NCI-H1694 treated with DMSO at 0.1 percent for 48 hours (cell line): ENCODE measurements around the gene TUBAL3.
"Not testable (repeated sequence)": the region's sequence is repeated elsewhere in the genome, so short reads cannot be mapped to it uniquely, and the experiment has no call there.

Experiments used
- DNase-seq: peaks from one replicate; lab custom pipeline; 2025; lab: John Stamatoyannopoulos, UW

The TUBAL3 gene

GRCh38 chr10:5379202-5379601, 25.4 kb downstream of the TUBAL3 start:
- DNase-seq: not testable (repeated sequence)

DNA sequence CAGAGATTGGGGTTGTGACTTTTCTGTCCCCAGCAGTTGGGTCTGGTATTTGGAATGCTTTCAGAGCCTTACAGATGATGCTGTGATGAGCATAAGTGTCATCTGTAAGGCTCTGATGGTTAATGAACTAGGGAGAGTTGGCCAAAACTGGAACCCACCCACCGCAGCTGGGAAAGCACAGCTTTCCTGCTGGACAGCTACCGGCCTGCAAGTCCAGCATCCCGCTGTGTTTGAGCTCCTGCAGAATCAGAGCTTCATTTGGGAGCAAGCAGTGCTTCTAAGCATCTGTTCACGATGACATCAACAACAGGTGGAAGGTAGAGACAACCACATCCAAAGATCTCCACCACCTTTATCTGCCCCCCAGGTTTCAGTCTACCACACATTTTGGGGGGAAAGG, 28.2 kb downstream of the TUBAL3 start:
- DNase-seq: no peak

DNA sequence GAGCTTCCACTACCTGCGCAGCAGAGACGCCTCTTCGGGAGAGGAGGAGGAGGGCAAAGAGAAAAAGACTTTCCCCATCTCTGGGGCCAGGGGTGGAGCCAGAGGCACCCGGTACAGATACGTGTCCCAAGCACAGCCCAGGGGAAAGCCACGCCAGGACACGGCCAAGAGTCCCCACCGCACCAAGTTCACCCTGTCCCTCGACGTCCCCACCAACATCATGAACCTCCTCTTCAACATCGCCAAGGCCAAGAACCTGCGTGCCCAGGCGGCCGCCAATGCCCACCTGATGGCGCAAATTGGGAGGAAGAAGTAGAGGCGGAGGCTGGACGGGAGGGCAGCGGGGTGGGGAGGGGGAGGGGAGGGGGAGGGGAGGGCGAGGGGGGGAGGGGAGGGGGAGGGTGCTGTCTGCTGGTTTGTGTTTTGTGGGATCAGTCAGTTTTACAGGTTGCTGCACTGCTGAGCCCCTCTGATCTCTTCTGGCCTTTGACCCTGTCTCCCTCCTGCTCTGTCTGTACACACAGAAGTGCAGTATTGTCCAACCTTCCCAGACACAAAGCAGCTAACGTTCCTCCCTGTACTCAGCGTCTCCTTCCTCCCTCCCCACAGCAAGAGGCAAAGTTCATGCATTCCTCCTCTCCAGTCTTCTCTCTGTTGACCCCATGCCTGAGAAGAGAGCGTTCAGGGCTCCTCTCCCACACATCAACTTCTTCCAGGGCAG, 30.6 kb downstream of the TUBAL3 start:
- no peak for DNase-seq

DNA sequence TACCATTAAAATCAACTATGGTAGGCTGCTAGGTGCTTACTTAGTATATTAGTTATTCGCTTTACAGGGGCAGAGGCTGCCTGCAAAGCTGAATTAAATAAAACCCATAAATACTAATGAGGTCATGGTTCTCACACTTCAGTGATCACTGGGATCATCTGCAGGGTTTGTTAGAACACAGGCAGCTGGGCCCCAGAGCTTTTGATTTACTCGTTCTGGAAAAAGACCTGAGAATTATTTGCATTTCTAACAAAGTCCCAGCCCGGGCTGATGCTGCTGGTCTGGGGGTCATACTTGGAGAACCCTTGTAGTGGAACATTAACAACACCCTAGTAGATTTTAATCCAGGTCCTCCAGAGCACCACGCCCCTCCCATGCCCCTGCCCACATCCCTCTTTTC, 31.3 kb downstream of the TUBAL3 start:
- no peak for DNase-seq

- no peak for DNase-seq
Measured at GRCh38 chr10:5370493-5371352, 33.9 kb downstream of the TUBAL3 start.

- DNase-seq: no peak
Measured at GRCh38 chr10:5369362-5370158, 35.1 kb downstream of the TUBAL3 start.

GRCh38 chr10:5365928-5366327, 38.7 kb downstream of the TUBAL3 start:
- DNase-seq: no peak

DNA sequence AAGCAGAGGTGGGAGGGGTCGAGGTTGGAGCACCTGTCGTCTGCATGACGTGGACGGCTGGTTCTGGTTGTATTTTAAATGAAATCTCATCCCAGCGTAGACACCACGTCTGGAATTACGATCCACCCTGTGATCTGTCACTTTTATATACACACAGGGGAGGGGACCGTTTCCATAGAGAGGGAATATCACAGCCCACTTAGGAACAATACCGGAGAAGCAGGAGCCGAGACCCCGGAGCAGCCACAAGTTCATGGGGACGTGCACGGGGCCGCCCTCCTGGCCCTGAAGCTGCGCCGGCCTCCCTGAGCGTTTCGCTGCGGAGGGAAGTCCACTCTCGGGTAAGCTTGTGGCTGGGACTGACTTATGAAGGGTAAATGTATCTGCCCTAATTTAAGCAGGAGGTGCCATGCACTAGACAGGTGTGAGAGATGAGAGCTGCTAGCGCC, 39.7 kb downstream of the TUBAL3 start, which contains the start of gene UCN3:
TSS of gene UCN3 (plus strand) at position 77 of the 449 bp plus-strand sequence. CDS start 8,755 bp downstream, outside the sequence.
- DNase-seq: no peak

GRCh38 chr10:5364374-5364773, 40.3 kb downstream of the TUBAL3 start:
- no peak for DNase-seq

DNA sequence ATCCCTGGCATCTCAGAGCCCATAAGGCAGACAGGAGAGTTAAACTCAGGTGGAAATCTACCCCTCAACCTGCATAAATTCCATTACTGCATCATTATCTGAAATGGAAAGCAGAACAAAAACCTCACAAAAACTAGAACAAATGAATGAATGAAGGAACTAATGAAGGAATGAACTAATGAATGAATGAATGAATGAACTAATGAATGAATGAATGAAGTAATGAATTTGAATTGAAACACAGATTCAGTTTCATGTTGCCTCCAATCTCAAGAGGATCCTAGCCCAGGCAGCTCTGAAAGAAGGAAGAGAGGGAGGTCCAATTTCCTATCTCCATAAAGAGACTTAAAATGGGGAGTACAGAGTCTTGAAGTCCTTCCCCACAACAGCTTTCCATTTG, 41.8 kb downstream of the TUBAL3 start:
- DNase-seq: no peak

- DNase-seq: no peak
Measured at GRCh38 chr10:5361966-5362365, 42.7 kb downstream of the TUBAL3 start.

GRCh38 chr10:5360318-5360915, 44.2 kb downstream of the TUBAL3 start:
- no peak for DNase-seq

DNA sequence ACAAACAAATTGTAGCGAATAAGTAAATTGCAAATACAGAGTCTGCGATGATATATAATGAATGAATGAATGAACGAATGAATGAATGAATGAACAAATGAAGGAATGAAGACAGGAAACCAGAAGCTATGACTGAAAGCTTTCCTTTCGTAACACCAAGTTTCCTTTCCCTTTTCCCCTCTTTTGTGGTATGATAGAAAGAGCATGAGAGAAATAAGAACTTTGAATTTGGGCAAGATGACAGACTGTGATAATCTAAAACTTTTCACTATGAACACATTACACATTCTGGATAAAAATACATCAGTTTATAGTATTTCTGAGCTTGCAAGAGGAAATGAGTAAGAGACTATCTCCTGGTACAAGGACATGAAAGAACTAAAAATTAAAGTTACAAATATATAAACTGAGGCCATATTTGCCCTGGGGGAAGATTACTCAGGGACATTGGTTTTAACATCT, 48.3 kb downstream of the TUBAL3 start:
- no peak for DNase-seq

DNA sequence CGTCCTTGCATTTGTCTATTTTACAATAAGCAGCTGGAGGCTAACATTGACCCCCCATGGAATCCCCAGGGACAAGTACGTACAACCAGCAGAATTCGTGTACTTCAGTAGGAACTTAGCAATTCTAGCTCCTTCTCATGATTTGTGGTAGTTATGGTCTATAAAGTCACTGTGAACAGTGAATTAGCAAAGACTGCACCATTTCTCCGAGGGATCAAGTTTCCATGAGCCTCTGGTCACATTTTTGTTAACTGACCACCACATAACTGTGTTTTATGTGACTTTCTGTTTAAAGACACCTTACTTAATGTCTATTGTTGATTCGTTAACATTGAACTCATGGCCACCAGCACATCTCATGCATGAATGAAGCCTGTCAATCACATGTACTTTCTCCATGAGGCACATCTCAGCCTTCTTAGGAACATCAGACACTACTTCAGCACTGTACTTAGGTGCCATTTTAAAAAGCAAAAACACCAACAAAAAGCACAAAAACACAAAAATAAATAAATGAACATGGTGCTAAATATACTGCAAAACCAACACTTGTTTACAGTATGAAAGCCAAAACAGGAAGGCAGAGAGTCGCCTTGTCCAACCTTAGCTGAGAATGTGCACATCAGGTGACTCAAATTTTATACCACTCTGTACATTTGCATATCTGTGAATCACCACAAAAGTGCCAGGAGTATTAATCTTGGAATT, 48.9 kb downstream of the TUBAL3 start:
- no peak for DNase-seq

DNA sequence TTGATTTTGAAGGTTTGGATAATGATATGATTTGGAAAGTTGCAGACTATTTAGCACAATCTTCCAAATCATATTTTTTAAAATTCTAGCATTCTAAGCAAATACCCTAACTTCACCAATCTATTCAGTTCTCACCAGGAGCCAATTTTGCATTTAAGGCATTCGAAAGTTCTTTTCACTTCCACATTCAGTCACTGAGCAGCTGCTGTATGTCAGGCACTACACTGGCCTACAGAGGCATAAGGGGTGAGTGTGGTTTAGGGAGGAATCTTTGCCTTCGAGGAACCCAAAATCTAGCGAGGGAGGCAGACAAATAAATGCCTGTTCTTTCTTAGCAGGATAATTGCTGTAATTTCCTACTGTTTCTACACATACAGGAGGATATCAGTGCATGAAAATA, 50.6 kb downstream of the TUBAL3 start:
- DNase-seq: no peak

DNA sequence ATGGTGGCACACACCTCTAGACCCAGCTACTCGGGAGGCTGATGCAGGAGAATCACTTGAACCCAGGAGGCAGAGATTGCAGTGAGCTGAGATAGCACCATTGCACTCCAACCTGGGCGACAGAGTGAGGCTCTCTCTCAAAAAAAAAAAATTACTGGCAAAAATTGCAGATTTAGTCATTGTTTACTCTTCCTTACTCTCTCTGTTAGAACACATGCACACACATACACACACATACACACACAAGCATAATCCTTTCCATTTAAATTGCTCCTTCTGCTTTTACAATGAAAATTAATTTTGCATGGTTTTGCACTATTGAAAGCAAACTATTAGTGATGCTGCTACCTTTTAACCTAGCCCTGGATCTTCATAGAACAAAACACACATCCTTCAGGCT, 55.3 kb downstream of the TUBAL3 start:
- no peak for DNase-seq

GRCh38 chr10:5346881-5347280, 57.7 kb downstream of the TUBAL3 start:
- DNase-seq: no peak

- no peak for DNase-seq
Measured at GRCh38 chr10:5344746-5345145, 59.9 kb downstream of the TUBAL3 start.

DNA sequence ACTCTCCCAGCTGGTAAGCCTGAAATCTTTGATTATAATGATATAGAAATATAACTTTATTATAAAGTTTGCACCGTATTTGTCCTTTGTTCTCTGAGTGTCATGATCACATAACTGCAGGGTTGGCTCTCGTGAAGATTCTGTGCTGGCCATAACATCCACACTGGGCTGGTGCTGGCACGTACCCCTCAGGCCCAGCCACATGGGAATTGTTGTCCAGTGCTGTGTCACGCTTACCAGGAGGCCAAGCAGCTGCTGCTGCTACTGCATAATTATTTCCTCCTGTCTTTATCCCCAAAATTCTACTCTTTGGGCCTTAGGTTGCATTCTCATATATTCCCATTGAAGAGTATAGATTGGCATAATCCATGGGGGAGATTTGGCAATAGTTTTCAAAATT, 60.6 kb downstream of the TUBAL3 start:
- no peak for DNase-seq

DNA sequence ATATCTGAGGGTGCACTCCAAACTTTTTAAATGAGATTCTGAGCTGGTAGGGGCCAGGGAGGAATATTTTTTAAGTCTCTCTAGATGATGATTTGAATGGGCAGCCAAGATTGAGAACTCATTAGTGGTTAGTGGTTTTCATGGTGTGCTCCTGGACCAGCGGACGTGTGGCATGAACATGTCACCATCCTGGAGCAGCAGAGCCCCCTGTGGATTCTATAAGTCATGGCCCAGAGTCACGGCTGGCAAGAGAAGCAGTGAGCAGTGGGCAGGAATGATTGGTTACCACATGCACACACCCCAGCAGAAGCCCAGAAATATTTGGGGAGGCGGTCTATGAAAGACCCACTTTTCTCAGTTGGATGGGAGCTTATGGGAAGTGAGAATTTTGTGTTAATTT, 61.1 kb downstream of the TUBAL3 start:
- no peak for DNase-seq
